ENCODE results near the gene DHX57. TPM values are rescaled to one million over a fixed set of nuclear protein-coding genes. Genes with fewer than 3 reads are reported as not detected.

DHX57 gene
- total RNA-seq, 4 donors from 2014 or later = 11.5 to 12.0 (median 11.7) TPM

DNA sequence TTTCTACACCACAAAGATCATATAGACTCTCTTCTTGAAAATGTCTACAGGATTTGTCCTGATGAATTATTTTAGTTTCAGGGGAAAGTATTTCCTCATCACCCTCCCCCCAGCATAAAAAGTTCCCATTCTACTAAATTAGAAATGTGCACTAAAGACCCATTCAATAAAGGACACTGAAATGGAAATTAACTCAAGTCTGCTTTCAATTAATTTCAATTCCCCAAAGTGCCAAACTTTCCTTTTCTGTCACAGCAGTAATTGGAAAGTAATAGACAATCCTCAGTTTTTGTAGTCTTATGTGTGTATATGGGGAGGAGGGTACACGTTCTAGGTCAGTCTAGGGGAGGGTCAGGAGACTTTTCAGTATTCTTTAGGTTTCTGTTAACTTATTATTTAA is 35.5 kb upstream of the DHX57 start:
- ATAC-seq (no peak), DNase-seq (no peak)
- intact Hi-C loops (cut with DNase I; ENCODE audit: low total_unique reads) (no loop called here), in situ Hi-C loops (cut with MboI; ENCODE audit: low sequenced_read_pairs in 4 of 4) (no loop called here)
- Histone ChIP-seq H3K27ac (no peak overlapping the region), H3K36me3 (no peaks in the 10 kb centered on the region), H3K4me1 (peaks cover 0 to 17% of the 10 kb centered on the region in 2 donors), H3K9me3 (no peaks in the 10 kb centered on the region), H3K27me3 (no peaks in the 10 kb centered on the region), H3K4me3 (no peak overlapping the region)
- no peak for TF ChIP-seq POLR2A (IDR thresholded peaks at IDR 0.05)
- TF ChIP-seq, protein P1, sequence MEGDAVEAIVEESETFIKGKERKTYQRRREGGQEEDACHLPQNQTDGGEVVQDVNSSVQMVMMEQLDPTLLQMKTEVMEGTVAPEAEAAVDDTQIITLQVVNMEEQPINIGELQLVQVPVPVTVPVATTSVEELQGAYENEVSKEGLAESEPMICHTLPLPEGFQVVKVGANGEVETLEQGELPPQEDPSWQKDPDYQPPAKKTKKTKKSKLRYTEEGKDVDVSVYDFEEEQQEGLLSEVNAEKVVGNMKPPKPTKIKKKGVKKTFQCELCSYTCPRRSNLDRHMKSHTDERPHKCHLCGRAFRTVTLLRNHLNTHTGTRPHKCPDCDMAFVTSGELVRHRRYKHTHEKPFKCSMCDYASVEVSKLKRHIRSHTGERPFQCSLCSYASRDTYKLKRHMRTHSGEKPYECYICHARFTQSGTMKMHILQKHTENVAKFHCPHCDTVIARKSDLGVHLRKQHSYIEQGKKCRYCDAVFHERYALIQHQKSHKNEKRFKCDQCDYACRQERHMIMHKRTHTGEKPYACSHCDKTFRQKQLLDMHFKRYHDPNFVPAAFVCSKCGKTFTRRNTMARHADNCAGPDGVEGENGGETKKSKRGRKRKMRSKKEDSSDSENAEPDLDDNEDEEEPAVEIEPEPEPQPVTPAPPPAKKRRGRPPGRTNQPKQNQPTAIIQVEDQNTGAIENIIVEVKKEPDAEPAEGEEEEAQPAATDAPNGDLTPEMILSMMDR (IDR thresholded peaks at IDR 0.05 in 4 of 5, conservative IDR thresholded peaks at IDR 0.05 in 1 of 5) = no peak

DNA sequence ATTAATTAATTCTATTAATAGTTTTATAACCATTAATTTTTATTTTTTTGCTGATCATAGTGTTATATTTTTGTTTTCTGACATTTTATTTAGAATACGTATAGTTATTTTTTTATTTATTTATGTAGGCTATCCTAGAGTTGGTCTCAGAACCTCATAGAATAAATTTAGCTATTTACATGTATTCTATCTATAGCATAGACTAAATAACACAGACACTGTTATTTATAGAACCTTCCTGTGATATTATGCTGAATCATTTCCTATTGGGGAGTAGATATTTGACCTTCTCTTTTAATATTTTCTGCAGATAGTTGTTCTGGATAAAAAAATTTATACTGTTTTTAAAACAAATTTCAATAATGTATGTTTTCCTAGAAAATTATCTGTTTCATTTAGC is 34.1 kb upstream of the DHX57 start:
- no peak overlapping the region for H3K27ac ChIP-seq
- in situ Hi-C loops (cut with MboI; ENCODE audit: low sequenced_read_pairs in 4 of 4) (no loop called here), intact Hi-C loops (cut with DNase I; ENCODE audit: low total_unique reads) (no loop called here)
- no peaks in the 10 kb centered on the region for H3K27me3 ChIP-seq
- no peaks in the 10 kb centered on the region for H3K36me3 ChIP-seq
- no peak for DNase-seq
- TF ChIP-seq POLR2A (IDR thresholded peaks at IDR 0.05) = no peak
- TF ChIP-seq, protein P1 (IDR thresholded peaks at IDR 0.05 in 4 of 5, conservative IDR thresholded peaks at IDR 0.05 in 1 of 5) = no peak
- H3K4me1 ChIP-seq = peaks cover 0 to 17% of the 10 kb centered on the region in 2 donors
- H3K4me3 ChIP-seq = no peak overlapping the region
- no peaks in the 10 kb centered on the region for H3K9me3 ChIP-seq
- no peak for ATAC-seq

DNA sequence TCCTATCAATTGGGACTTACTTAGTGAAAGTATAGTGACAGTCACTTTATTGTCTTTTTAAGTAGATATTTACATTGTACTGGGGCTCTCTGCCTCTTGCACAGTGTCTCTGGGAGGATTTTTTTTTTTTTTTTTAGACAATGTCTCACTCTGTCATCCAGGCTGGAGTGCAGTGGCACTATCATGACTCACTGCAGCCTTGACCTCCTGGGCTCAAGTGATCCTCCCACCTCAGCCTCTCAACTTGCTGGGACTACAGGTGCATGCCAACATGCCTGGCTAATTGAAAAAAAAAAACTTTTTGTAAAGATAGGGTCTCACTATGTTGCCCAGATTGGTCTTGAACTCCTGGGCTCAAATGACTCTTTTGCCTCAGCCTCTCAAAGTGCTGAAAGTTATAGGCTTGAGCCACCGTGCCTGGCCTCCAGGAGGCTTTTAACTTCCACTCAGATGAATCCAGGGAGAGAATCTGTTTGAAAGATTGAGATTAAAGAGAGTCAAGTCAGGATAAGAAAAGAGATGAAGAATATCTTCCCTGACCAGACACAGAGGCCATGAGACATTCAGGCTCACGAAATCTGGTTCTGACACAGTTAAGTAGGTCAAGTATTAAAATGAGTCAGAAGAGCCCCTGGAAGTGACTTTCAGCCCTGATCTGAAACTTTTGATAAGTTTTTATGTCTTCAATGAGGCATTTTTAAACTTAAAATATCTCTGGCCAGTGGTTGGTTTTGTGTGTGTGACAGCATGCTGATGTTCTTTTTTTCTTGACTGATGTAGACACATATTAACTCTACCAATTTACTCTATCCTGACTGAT is 32.2 kb upstream of the DHX57 start:
- in situ Hi-C loops (cut with MboI; ENCODE audit: low sequenced_read_pairs in 4 of 4) = no loop called here
- Histone ChIP-seq H3K36me3 (no peaks in the 10 kb centered on the region), H3K4me3 (no peak overlapping the region), H3K4me1 (peaks cover 0 to 17% of the 10 kb centered on the region in 2 donors), H3K27me3 (no peaks in the 10 kb centered on the region), H3K27ac (no peak overlapping the region), H3K9me3 (no peaks in the 10 kb centered on the region)
- no peak for TF ChIP-seq POLR2A (IDR thresholded peaks at IDR 0.05)
- TF ChIP-seq, protein P1 (IDR thresholded peaks at IDR 0.05 in 4 of 5, conservative IDR thresholded peaks at IDR 0.05 in 1 of 5) = no peak
- intact Hi-C loops (cut with DNase I; ENCODE audit: low total_unique reads) = no loop called here
- DNase-seq = no peak
- no peak for ATAC-seq

DNA sequence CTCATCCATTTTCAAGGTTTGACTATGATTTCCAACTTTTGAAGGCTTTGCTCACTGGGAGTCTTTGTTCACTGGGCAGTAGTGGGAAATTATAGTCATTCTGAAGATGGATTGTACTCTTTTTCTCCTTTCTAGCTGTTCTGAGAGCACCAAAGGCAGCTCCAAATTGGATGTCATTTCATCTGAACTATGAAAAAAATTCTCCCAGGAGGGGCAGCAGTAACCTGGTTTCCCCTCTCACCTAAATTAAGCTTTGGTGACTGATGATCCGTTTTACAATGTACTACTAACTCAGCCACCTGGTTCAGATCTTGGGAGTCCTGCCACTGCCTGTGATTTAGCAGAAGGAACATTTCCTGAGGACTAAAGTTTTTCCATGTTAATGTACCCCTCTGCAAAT is 31.5 kb upstream of the DHX57 start:
- in situ Hi-C loops (cut with MboI; ENCODE audit: low sequenced_read_pairs in 4 of 4) (no loop called here), intact Hi-C loops (cut with DNase I; ENCODE audit: low total_unique reads) (no loop called here)
- ATAC-seq (no peak), DNase-seq (no peak)
- Histone ChIP-seq H3K36me3 (no peaks in the 10 kb centered on the region), H3K4me1 (peaks cover 0 to 15% of the 10 kb centered on the region in 2 donors), H3K4me3 (no peak overlapping the region), H3K27ac (no peak overlapping the region), H3K27me3 (no peaks in the 10 kb centered on the region), H3K9me3 (no peaks in the 10 kb centered on the region)
- no peak for TF ChIP-seq POLR2A (IDR thresholded peaks at IDR 0.05)
- TF ChIP-seq, protein P1 (IDR thresholded peaks at IDR 0.05 in 4 of 5, conservative IDR thresholded peaks at IDR 0.05 in 1 of 5) = no peak

Measured in gastrocnemius medialis (tissue), 4 donors.